ENCODE results near the gene CDK16.

Gene CDK16

DNA sequence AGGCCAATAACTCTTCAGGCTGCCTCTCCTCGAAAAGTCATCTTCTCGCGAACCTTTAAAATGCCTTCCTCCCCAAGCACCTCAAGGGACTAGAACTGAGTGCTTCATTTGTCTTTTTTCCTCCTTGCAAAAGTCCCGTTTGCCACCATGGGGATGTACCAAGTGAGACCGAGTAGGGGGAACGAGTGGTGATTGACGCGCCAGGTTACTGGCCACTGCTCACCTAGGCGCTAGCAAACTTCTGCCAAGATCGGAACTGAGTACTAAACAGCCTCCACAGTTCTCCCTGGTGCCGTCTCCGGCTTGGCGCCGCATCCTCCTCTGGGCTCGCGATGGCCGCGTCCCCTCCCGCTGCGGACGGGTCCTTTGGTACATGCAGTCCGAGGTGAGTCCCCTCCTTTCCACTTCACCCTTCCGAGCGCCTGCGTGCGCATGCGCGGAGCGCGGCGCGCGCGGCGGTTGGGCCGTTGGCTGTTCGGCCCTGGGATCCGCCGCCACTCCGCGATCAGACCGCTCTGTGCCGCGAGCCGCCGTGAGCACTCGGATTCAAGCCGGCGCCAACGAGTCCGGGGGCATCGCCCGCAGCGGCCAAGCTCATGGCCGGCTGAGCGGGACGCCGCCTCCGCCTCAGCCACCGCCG, at the start of gene CDK16:
Gene CDK16, plus strand, starts transcription at position 402 of the 640 bp plus-strand sequence. CDS start 4,877 bp downstream, outside the sequence.
- no peak; the same call in 1 of the 2 replicates for TF ChIP-seq MYC (IDR thresholded peaks at IDR 0.05; ENCODE audit: low read depth, low read length)
- peak; percentile 84 for TF ChIP-seq POLR2A (IDR thresholded peaks at IDR 0.05; ENCODE audit: extremely low read depth, insufficient read length)
- TF ChIP-seq, protein P1, sequence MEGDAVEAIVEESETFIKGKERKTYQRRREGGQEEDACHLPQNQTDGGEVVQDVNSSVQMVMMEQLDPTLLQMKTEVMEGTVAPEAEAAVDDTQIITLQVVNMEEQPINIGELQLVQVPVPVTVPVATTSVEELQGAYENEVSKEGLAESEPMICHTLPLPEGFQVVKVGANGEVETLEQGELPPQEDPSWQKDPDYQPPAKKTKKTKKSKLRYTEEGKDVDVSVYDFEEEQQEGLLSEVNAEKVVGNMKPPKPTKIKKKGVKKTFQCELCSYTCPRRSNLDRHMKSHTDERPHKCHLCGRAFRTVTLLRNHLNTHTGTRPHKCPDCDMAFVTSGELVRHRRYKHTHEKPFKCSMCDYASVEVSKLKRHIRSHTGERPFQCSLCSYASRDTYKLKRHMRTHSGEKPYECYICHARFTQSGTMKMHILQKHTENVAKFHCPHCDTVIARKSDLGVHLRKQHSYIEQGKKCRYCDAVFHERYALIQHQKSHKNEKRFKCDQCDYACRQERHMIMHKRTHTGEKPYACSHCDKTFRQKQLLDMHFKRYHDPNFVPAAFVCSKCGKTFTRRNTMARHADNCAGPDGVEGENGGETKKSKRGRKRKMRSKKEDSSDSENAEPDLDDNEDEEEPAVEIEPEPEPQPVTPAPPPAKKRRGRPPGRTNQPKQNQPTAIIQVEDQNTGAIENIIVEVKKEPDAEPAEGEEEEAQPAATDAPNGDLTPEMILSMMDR (IDR thresholded peaks at IDR 0.05; ENCODE audit: low read depth, low read length) = no peak
- DNase-seq (ENCODE audit: low read depth) = peak; percentile 83

GRCh38 chrX:47169273-47169672, 49.2 kb upstream of the CDK16 start:
- TF ChIP-seq, protein P1 (IDR thresholded peaks at IDR 0.05; ENCODE audit: low read depth, low read length) = no peak
- TF ChIP-seq MAX (IDR thresholded peaks at IDR 0.05; ENCODE audit: low read depth, low read length) (no peak), POLR2A (IDR thresholded peaks at IDR 0.05; ENCODE audit: extremely low read depth, insufficient read length) (no peak), MYC (IDR thresholded peaks at IDR 0.05; ENCODE audit: low read depth, low read length) (no peak)
- no peak overlapping the region for H3K4me3 ChIP-seq (ENCODE audit: low read depth, low read length)

More for the DNA sequence above, at the start of gene CDK16:
- H3K4me3 ChIP-seq (ENCODE audit: low read depth, low read length) = peak within 1 kb of the TSS; percentile 85

DNA sequence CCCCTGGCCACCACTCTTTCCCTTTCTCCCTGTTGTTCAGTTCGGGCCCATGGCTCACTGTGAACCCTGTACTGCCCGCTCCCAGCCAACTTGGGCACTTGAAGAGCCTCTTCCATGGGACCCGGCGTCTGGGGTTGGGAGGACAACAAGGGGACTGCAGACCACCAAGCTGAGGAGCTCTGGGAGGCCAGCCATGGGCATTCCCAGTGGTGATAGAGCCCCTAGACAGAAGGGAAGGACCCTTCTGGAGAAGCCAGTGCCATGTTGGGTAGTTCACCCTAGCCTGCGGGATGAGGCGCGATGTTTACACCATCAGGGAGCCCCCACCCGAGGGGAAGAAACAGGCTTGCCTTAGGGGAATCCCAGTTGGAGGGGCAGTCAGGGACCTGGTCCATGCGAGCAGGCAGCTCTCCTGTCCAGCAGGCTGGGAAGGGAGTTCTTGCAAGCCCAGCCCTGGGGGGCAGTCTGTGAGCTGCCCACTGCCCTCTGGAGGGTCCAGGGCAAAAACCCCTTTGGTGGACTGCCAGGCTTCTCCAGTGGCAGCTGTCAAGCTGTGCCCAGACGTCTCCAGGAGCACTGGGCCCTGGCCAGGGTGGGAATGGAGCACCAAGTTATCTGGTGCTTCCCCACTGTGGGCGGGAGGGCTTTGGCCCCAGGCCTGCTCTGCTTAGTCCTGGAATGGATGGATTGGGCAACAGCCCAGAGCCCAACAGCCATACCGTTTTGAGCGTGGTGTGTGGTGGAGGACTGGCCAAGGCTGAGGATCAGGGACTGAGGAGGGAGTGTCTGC, 48.6 kb upstream of the CDK16 start:
- TF ChIP-seq MYC (IDR thresholded peaks at IDR 0.05; ENCODE audit: low read depth, low read length) (no peak), MAX (IDR thresholded peaks at IDR 0.05; ENCODE audit: low read depth, low read length) (no peak), POLR2A (IDR thresholded peaks at IDR 0.05; ENCODE audit: extremely low read depth, insufficient read length) (no peak)
- TF ChIP-seq, protein P1 (IDR thresholded peaks at IDR 0.05; ENCODE audit: low read depth, low read length) = no peak
- no peak overlapping the region for H3K4me3 ChIP-seq (ENCODE audit: low read depth, low read length)
- no peak for DNase-seq (ENCODE audit: low read depth)

More at GRCh38 chrX:47169273-47169672, 49.2 kb upstream of the CDK16 start:
- DNase-seq (ENCODE audit: low read depth) = no peak

GRCh38 chrX:47170861-47171692, 47.4 kb upstream of the CDK16 start:
- DNase-seq (ENCODE audit: low read depth) = no peak
- no peak overlapping the region for H3K4me3 ChIP-seq (ENCODE audit: low read depth, low read length)
- TF ChIP-seq MAX (IDR thresholded peaks at IDR 0.05; ENCODE audit: low read depth, low read length) (no peak), POLR2A (IDR thresholded peaks at IDR 0.05; ENCODE audit: extremely low read depth, insufficient read length) (no peak), MYC (IDR thresholded peaks at IDR 0.05; ENCODE audit: low read depth, low read length) (no peak)
- TF ChIP-seq, protein P1 (IDR thresholded peaks at IDR 0.05; ENCODE audit: low read depth, low read length) = no peak

DNA sequence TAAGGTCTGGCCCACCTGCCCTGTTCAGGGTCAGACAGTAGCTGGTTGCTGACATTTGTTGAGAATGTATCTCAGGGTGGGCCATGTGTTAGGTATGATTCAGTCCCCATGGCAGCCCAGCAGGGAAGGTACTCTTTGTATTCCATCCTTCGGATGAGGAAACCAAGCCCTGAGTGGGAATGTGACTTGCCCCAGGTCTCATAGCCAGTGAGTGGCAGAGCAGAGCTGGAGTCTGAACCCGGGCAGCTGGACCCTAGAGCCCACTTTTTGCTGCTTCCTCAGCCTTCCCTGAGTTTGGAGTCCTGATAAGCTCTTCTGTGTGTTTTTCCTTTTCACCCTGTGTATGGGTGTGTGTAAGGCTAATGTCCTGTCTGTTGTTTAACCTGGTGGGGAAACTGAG, 46.5 kb upstream of the CDK16 start:
- DNase-seq (ENCODE audit: low read depth) = no peak
- H3K4me3 ChIP-seq (ENCODE audit: low read depth, low read length) = no peak overlapping the region
- no peak for TF ChIP-seq MYC (IDR thresholded peaks at IDR 0.05; ENCODE audit: low read depth, low read length)
- TF ChIP-seq POLR2A (IDR thresholded peaks at IDR 0.05; ENCODE audit: extremely low read depth, insufficient read length) = no peak
- TF ChIP-seq, protein P1 (IDR thresholded peaks at IDR 0.05; ENCODE audit: low read depth, low read length) = no peak
